NCI-H2107 treated with DMSO at 0.1 percent for 48 hours (cell line): ENCODE measurements around the gene GPBP1L1.
A peak's percentile ranks its signal among the peaks of the same experiment; 100 is the strongest.
"Not testable (repeated sequence)": the region's sequence is repeated elsewhere in the genome, so short reads cannot be mapped to it uniquely, and the experiment has no call there.

ENCODE experiments used
- DNase-seq: peaks from one replicate; lab custom pipeline; 2025; ENCODE audit not compliant: unreplicated experiment; lab: John Stamatoyannopoulos, UW

GPBP1L1 gene, protein sequence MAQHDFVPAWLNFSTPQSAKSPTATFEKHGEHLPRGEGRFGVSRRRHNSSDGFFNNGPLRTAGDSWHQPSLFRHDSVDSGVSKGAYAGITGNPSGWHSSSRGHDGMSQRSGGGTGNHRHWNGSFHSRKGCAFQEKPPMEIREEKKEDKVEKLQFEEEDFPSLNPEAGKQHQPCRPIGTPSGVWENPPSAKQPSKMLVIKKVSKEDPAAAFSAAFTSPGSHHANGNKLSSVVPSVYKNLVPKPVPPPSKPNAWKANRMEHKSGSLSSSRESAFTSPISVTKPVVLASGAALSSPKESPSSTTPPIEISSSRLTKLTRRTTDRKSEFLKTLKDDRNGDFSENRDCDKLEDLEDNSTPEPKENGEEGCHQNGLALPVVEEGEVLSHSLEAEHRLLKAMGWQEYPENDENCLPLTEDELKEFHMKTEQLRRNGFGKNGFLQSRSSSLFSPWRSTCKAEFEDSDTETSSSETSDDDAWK

DNA sequence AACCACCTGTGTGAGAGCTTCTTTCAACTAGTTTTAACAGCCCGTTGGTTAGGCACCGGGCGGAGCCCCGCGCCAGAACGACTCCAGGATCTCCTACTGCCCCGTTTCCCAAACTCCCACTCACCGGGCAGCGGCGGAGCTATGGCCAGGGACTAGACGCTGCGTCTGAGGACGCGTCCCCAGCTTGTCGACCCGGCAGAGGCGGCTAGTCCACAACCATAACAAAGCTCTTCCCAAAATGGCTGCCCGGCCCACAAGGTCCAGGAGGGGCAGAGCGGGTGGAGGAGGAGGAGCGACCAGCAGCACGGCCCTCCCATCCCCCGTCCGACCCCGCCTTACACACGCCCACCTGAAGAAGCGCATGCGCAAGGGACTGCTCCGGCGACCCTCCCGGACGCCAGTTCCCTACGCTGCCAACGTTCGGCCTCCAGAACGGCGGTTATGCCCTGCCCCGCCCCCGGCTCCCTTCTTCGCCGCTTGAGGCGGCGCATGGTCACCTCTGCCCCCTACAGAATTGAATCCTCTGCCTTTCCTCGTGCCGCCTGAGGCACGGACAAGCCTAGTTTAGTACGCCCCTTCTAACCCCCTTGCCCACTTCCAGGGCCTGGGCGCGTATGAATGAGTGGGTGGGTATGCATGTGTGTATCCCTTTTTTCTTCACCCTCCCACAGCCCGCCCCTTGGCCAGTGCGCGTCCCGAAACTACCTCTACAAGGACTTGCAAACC lies at the start of gene GPBP1L1:
Gene GPBP1L1, minus strand, starts transcription at position 246 of the 726 bp plus-strand sequence. CDS start 27,446 bp downstream, outside the sequence.
- DNase-seq = peak; percentile 96

DNA sequence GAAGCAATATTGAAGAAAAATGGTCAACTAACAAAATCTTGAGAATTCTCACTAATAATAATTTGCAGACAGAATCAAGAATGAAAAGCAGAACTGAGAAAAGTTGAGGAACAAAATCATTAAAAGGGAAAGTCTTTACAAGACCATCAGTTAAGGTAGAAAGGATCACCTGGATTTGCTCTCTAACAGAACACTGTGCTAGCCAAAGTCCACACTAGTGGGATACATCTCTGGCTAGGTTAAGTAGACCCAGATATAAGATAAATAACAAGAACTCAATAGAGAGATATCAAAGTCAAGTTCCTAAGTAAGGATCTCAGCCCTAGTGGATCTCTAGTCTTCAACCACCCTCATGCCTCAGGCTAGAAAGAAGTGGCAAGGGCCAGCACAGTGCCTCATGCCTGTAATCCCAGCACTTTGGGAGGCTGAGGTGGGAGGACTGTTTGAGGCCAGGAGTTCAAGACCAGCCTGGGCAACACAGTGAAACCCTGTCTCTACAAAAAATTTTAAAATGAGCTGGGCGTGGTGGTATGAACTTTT lies 44.5 kb upstream of the GPBP1L1 start:
- DNase-seq = no peak

DNA sequence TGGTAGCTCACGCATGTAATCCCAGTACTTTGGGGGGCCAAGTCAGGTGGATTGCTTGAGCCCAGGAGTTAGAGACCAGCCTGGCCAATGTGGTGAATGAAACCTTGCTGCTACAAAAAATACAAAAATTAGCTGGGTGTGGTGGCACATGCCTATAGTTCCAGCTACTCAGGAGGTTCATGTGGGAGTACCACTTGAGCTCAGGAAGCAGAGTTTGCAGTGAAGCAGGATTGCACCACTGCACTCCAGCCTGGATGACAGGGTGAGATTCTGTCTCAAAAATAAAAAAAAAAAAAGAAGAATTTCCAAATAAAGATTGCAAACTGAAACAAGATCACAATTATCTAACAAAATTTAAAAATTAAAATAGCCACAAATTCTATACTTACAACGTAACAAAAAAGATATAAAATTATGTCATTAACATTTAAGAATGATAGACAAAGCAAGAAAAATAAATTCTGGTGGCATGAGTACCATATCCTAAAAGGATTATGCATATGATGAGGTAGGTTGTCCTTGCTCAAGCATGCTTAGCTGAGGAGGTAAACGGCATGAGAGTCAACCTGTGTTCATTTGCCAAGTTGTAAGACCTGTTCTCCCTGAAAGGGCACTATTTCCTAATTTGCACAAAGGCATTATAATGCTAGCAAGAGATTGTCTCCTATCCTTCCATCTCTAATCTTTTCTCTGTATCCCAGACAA lies 43.9 kb upstream of the GPBP1L1 start:
- no peak for DNase-seq

DNA sequence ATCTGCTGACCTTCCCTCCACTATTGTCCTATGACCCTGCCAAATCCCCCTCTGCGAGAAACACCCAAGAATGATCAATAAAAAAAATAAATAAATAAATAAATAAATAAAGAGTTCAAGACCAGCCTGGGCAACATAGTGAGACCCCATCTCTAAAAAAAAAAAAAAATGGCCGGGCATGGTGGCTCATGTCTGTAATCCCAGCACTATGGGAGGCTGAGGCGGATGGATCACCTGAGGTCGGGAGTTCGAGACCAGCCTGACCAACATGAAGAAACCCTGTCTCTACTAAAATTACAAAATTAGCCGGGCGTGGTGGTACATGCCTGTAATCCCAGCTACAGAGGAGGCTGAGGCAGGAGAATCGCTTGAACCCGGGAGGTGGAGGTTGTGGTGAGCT lies 39.7 kb upstream of the GPBP1L1 start:
- not testable (repeated sequence) for DNase-seq

DNA sequence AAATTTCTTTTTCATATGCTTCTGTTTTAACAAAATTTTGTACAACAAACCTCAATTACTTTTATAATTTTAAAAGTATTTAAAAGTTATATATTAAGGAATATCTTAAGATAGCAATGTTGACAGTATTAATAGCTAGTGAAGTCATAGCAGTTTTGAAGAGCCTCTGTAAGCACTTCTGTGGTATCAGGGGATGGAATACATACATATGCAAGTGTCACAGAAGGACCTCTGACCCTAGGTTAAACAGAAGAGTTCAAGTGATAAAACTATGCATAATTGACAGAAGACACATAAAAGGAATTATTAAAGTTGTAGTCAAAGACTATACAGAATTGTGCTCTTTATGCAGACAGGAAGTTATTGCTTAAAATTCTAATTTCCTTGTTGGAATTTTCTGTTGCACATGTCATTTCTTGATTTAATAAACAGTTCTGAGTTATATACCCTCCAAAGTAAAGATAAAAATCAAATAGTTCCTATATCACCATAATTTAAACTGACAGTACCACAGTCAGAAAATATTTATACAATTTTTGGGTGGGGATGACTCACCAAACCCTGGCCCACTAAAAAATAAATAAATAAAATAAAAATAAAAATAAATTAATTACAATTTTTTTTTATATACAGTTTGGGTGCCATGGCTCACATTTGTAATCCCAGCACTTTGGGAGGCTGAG lies 37.1 kb upstream of the GPBP1L1 start:
- no peak for DNase-seq

DNA sequence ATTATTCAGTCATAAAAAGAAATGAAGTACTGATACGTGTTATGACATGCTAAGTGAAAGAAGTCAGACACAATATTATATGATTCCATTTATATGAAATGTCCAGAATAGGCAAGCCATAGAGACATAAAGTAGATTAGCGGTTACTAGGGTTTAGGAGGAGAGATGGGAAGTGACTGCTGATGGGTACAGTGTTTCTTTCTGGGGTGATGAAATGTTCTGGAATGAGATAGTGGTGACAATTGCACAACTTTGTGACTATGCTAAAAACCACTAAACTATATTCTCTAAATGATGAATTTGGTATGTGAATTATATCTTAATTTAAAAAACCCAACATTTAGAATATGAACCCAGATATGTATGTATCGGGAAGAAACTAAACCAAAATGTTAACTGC lies 36.5 kb upstream of the GPBP1L1 start:
- DNase-seq = no peak

DNA sequence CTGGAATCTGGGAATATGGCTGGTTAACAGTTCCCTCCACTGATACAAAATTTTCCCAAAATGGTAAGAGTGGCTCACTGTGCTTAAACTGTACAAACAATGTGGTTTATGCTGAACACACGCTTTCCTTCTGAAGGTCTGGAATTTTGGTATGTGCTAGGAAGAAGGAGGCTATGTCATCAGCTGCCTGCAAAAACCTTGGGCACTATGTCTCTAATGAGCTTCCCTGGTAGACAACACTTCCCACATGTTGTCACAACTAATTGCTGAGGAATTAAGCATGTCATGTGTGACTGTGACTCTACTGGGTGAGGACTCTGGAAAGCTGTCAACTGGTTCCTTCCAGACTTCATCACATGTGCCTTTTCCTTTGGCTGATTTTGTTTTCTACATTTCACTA lies 34.9 kb upstream of the GPBP1L1 start:
- no peak for DNase-seq

DNA sequence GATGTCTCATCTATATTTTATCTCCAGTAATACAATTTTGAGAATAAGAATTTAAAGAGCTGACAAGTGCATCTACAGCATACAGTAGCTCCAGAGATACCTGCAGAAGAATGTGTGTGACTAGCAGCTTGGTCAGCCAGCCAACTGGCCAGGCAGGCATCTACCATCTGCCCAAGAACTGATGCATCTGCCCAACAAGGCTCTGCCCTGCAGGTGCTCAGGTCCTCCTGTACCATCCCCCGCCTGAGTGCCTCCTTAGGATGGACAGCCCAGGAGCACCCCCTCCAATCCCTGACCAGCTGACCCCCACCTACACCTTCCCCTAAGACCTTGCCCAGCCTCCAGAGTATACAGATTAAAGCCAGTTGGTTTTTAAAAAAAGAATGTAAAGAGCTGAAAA lies 32.0 kb upstream of the GPBP1L1 start:
- no peak for DNase-seq

DNA sequence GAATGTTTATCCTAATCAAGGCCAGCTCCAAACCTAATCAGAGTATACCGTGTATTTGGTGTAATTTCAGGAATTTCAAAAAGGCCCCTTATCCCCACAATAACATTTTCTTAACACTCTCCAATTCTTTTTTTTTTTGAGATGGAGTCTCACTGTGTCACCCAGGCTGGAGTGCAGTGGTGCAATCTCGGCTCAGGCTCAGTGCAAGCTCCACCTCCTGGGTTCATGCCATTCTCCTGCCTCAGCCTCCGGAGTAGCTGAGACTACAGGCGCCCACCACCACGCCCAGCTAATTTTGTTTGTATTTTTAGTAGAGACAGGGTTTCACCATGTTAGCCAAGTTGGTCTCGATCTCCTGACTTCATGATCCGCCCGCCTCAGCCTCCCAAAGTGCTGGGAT lies 31.1 kb upstream of the GPBP1L1 start:
- not testable (repeated sequence) for DNase-seq

DNA sequence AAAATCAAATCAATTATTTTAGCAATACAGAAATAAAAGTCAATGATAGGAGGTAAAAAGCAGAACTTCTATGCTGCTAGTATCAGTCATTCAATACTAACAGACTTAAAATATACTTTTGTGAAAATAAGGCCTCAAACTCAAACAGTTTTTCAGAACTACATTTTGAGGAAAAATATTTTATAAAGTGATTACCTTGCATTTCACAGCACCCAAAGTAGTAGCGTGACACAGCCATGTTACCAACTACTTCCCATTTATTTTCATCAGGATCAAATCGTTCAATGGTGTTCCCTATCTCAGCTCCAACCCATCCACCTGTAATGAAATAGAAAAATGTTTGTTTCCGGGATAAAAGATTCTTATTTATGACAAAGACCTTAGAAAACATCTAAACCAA lies 30.4 kb upstream of the GPBP1L1 start:
- DNase-seq = no peak

DNA sequence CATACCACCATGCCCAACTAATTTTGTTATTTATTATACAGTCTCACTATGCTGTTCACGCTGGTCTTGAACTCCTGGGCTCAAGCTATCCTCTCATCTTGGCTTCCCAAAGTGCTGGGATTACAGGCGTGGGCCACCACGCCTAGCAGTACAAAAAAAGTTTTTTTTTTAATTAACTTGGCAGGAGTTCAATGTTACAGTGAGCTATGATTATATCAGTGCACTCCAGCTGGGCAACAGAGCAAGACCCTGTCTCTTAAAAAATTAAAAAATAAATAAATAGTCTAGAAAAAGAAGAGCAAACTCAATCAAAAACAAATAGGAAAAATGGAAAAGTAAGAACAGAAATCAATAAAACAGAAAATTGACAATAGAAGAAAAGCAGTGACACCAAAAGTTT lies 27.4 kb upstream of the GPBP1L1 start:
- no peak for DNase-seq

DNA sequence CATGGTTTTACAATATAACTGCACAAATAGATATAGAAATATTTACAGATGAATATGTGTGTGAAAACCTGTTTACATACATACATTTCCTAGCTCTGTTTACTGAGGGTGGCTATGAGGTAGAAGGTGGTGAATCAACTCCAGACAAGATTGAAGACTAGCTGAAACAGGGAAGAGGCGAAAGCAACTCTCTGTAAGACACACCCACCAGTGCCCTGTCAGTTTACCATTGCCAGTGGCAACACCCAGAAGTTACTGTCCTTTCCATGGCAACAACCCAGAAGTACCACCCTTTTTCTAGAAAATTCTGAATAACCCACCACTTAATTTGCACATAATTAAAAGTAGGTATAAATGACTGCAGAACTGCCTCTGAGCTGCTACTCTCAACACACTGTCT lies 18.3 kb upstream of the GPBP1L1 start:
- DNase-seq = no peak

DNA sequence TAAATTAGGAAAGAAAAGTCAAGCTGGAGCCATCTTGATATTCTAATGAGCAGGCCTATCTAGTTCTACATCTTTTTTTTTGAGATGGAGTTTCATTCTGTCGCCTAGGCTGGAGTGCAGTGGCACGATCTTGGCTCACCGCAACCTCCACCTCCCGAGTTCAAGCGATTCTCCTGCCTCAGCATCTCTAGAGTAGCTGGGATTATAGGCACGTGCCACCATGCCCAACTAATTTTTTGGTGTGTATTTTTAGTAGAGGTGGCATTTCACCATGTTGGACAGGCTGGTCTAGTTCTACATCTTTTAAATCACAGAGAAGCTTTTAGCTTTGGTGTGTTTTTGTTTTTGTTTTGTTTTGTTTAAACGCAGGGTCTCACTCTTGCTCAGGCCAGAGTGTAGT lies 8.5 kb upstream of the GPBP1L1 start:
- no peak for DNase-seq

DNA sequence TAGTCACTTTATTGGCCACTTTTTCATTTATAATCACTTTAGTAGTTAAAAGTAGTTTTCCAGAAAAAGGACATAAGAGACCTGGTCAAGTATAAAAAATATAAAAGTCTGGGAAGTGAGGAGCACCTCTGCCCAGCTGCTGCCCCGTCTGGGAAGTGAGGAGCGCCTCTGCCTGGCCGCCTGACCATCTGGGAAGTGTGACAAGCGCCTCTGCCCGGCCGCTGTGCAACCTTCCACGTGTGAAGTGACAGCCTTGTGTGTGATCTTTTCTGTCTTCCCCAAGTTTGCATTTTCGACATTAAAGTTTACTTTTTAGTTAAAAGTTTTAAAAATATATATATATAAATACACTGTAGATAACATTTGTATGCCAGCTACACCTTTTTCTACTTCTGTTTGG lies 7.5 kb upstream of the GPBP1L1 start:
- not testable (repeated sequence) for DNase-seq

DNA sequence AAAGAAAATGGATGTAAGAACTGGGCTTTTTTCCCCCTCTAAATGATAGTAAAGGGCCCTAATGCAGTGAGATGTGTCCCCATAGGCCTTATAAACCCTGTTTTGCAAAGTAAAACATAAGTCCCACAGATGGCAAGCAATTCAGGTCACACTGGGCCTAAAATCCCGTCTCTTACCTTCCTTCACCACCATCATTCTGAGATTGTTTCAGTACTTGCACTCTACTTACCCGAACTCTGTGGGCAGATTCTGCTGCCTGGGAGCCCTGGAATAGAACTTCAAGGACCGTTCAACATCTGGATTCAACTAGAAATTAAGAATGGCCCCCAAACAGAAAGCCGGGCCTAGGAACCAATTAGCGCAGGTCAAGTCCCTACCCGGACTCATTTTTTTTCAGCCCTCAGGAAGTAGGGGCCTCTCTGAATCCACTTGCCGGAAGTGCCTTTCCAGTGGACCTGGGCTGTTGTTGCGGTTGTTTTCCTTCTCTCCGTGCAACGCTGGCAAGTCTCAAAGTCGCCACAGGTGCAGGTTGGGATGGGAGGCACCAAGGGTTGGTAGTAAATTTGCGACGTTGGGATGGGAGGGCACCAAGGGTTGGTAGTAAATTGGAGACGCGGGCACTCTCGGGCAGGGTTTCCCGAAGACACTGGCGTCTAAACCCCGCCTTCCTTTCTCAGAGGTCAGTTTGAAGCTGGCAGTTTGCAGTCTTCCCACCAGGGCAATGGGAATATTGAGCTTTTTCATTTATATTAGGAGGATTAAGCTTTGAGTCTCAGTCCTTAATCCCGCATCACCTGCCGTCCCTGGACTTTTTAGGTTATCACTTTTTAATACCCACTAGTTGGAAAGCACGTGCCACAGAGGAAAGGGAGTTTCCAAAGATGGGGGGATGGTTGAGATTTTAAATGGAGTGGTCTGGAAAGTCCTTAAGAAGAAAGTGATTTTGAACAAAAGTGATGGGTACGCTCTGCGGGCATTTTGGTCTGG lies 1.7 kb upstream of the GPBP1L1 start, which contains the start of gene TMEM69:
Gene TMEM69, plus strand, starts transcription at position 428 of the 987 bp plus-strand sequence. CDS start 2,888 bp downstream, outside the sequence.
- peak; percentile 87 for DNase-seq

DNA sequence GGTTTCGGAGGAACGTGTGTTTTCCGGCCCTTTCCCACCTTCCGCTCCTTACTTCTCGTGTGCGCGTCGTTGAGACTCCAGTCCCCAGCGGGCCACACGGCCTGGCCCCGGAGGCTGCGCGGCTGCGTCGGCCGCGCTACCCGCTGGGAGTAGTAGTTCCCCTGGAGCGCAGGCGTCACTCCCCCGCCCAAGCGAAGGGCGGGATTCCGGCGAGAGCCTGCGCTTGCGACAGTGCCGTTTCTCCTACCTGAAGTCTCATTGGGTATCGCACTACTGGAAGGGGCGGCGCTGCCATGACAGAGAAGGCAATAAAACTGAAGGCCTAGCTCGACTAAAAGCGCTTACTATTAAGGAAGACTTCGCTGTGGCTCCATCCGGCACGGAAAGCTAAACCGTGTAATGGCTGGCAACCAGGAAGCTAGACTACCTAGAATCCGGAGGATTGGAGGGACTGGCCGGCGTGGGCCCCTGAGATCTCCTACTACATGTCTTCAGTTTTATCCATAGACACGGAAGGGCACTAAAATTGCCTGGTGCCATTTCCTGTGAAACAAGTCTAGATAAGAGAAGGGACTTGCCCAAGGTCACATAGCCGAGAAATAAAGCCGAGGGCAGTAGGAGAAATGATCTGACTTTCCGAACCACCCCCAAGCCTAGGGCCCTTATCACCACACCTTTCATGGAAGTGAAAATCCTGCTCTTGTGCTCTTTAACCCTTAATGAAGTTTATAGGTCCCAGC lies 851 bp upstream of the GPBP1L1 start:
- DNase-seq = peak; percentile 99

DNA sequence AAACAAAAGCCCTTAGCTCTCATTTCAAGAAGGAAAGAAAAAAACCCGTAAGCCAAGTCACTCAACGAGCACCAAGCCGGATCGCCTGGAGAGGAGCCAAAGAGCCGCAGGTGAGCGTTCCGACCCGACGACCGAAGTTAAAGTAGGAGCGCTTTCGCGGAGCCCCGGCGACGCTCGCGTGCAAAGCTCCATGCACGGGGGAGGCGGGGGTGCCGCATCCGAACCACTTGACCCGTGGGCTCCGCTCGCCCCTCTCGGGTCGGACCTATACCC lies 382 bp downstream of the GPBP1L1 start:
- peak; percentile 61 for DNase-seq

DNA sequence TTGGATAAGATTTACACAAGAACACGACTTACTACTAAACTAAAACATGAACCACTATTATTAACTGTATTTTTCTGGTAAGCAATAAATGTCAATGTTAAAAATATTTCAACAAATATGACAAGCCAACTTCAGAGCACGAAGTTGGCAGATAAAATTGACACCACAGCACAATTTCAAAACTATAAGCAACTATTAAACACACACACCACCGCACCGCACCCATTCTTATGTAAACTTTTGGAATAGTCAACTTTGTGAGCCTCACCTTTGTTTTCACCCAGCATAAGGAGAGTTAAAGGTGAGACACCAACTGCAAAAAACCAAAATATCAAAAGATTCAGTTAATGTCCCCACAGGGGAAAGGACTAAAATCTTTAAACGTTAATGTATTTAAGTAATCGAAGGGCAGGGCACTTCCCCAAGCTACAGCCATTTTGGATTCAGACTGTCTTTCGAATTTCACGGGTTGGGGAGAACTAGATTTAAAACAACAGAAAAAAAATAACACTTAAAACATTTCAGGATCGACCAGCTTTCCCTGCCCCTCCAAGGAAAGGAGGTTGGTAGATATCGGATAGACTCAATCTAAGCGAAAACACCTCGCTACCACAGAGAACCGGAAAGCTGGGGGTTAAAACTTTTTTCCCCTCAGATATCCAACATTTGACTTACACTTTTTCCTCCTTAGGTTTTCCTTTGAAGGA lies 872 bp downstream of the GPBP1L1 start:
- peak; percentile 55 for DNase-seq
